GM04504 (cell line): ENCODE results near the gene PUS1.
"Not testable (repeated sequence)": the region's sequence is repeated elsewhere in the genome, so short reads cannot be mapped to it uniquely, and the experiment has no call there.

Source experiments
- DNase-seq: peaks from one replicate; pipeline ENCODE4 v3.0.0-alpha.2; 2012; ENCODE audit warnings: low read depth

The PUS1 gene

DNA sequence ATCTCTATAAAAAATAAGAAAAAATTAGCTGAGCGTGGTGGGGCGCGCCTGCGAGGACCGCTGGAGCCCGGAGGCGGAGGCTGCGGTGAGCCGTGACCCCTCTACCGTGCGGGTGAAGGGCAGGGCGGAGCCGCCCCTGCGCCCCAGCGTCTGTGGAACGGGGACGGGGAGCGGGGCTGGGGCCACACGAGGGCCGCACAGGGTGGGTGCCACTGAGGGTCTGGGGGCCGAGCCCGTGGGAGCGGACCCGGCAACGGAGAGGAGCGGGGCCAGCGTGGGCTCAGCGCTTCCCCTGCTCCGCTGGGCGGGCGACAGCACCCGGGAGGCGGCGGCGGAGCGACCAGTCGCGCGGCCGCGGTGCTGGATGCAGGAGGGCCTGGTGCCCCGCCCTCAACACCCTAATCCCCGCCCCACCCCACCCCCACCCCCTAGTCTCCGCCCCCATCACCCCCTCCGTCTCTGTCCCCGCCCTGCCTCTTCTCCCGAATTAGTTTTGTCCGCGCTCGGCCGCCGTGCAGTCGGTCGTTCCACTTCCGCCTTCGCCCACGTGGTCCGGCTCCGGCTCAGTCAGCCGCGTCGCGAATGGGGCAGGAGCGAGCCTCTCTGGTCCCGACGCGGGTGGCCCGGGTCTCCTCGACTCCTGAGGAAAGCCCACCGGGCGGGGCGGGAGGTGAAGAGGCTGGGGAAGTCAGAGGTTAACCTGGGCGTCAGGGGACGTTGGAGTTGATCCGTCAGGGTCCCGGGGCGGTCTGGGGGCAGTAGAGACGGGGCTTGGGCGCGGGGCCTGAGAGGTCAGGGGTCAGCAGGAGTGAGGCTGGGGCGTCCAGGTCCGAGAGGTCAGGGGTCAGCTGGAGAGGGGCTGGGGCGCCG, at the start of gene PUS1:
PUS1 (plus strand) TSS at position 566 of the 870 bp plus-strand sequence. CDS start 447 bp downstream, outside the sequence.
- peak; percentile 89 for DNase-seq

DNA sequence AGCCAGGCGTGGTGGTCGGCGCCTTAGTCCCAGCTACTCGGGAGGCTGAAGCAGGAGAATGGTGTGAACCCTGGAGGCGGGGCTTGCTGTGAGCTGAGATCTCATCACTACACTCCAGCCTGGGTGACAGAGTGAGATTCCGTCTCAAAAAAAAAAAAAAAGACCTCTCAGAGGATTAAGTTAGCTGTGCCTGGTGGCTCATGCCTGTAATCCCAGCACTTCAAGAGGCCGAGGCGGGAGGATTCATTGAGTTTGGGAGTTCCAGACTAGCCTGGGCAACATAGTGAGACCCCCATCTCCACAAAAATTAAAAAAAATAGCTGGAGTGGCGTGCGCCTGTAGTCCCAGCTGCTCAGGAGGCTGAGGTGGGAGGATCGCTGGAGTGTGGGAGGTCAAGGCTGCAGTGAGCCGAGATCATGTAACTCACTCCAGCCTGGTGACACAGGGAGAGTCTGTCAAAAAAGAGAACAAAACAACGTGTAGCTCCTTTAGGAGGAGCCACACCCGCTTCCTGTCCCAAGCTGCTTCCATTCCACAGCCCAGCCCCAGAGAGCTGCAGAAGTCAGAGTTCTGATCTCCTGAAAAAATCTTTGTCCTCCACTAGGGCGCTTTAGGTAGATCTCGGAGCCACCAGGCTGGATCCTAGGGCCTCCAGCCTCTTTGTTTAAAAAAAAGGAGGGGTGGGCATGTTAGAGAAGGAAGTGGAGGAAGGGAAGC, 46.1 kb upstream of the PUS1 start:
- DNase-seq = no peak

DNA sequence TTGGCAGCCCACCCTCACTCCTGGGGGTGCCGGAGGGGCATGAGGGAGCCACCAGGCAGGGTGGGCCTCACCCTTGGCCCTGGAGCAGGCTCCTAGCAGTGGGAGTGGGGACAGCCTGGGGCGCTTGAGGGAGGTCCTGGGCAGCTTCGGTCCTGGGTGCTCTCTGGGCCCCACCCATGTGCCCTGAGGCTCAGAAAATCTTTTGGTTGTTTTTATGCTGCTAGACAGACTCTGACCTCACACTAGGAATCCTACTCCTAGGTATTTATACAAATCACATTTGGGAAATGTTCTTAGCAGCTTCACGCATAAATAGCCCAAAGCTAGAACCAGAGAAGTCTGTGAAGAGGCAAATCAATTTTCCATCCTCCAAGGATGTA, 45.6 kb upstream of the PUS1 start:
- no peak for DNase-seq

DNA sequence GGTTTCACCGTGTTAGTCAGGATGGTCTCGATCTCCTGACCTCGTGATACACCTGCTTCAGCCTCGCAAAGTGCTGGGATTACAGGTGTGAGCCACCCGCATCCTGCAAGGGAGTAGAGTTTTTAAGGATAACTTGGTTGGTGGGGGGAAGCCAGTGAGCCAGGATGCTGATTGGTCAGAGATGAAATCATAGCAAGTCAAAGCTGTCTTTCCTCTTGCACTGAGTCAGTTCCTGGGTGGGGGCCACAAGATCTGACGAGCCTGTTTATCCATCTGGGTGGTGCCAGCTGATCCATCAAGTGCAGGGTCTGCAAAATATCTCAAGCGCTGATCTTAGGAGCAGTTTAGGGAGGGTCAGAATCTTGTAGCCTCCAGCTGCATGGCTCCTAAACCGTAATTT, 44.0 kb upstream of the PUS1 start:
- not testable (repeated sequence) for DNase-seq

DNA sequence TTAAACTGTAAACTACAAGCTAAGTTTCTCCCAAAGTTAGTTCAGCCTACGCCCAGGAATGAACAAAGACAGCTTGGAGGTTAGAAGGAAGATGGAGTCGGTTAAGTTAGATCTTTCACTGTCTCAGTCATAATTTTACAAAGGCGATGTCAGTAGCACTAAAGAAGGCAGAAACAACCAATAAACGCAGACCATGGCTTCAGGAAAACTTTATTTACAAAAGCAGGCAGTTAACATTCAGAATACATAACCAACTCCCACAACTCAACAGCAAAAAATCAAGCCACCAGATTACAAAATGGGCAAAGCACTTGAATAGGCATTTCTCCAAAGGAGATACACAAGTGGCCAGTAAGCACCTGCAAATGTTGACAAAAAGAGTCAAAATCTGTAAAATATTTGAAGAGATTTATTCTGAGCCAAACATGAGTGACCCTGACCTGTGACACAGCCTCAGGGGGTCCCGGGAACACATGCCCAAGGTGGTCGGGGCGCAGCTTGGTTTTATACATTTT, 43.5 kb upstream of the PUS1 start:
- no peak for DNase-seq

DNA sequence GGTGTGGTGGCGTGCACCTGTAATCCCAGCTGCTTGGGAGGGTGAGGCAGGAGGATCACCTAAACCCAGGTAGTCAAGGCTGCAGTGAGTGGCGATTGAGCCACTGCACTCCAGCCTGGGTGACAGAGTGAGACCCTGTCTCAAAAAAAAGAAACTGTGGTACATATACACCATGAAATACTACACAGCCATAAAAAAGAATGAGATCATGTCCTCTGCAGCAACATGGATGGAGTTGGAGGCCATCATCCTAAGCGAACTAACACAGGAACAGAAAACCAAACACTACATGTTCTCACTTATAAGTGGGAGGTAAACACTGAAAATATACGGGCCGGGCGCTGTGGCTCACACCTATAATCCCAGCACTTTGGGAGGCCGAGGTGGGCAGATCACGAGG, 37.4 kb upstream of the PUS1 start:
- DNase-seq = not testable (repeated sequence)

DNA sequence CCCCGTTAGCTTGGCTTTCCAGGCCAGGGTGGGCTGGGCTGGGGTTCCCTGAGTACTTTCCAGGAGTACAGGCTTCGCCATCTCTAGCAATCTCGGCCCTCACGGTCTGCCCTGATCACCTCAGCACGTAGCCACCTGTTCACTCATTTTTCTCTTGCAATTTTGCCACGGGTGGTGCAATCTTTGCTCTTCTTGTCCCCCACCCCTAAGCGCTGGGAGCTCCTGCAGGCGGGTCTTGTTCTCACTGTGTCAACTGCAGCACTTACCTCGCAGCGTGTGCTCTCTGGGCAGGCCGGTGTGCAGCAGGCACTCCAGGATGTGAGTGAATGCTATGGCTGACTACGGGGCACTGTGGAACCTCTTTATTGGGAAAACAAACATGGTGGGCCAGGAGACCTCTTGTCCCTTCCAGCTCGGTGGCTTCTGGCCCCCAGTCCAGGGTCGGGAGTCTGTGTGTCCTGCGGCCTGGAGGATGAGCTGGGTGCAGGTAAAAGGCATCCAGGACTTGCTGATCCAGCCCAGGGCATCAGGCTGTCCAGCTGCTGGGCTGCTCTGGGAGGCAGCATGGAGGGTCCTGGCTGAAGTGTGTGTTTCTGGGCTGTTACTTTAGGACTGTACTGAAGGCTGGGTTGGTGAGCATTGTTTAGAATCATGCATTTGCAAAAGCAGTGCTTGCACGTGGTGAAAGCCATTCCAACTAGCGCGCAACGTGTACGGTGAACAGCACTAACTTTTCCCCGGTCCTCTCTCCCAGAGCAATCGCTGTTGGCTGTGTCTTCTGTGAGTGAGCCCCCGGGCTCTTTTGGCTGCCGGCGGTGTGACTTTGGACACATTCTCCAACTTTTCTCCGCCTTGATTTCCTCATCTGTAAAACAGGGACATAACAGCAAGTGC, 36.1 kb upstream of the PUS1 start:
- DNase-seq = no peak

DNA sequence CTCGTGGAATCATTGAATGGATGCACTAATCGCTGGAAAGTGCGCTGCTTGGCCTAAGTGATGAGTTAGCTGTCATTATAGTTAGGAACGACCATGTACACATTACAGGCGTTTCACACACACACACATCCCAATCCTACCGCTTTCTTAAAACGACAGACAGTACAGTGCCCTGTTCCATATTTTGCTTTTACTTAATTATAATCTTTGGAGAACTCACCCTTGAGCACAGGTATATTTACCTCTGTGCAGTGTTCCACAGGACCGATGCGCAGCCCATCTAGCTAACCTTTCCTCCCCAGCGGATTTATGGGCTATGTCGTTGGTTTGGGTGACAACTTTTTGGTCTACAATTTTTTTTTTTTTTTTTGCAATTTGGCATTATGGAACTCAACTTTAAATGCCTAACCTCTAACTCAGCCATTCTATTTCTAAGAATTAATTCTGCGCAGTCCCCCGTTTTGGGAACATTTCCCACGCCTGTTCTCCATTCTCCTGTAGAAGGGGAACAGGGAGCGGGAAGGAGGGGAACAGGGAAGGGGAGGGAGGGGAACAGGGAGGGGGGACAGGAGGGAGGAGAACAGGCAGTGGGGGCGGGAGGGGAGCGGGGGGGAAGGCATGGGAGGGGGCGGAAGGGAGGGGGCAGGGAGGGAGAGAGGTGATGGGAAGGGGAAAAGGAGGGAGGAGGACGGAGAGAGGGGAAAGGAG, 35.3 kb upstream of the PUS1 start:
- no peak for DNase-seq

DNA sequence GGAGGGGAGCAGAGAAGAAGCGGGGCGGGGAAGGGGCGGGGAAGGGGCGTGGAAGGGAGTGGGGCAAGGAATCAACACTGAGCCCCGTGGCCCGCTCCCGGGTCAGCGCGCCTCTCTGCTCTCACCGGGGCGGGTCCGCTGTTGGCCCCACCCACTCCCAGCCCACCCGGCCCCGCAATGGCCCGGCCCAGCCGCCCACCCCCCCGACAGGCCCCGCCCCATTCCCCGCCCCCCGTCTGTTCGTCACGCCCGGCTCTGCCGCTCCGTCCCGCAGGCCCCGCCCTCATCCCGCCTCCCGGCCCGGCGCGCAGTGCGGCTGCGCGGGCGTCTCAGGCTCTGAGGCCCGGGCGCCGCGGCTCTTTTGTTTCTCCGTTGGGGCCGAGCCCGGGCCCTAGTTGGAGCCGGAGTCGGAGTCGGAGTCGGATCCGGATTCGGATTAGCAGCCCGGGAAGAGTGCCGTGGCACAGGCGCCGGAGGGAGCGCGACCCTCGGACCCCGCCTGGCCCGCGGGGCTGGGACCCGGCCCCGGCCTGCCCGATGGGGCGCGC, 34.7 kb upstream of the PUS1 start, which contains the start of gene ULK1:
ULK1 (plus strand) TSS at position 310 of the 548 bp plus-strand sequence. CDS start 380 bp downstream, outside the sequence.
- peak; percentile 72 for DNase-seq

DNA sequence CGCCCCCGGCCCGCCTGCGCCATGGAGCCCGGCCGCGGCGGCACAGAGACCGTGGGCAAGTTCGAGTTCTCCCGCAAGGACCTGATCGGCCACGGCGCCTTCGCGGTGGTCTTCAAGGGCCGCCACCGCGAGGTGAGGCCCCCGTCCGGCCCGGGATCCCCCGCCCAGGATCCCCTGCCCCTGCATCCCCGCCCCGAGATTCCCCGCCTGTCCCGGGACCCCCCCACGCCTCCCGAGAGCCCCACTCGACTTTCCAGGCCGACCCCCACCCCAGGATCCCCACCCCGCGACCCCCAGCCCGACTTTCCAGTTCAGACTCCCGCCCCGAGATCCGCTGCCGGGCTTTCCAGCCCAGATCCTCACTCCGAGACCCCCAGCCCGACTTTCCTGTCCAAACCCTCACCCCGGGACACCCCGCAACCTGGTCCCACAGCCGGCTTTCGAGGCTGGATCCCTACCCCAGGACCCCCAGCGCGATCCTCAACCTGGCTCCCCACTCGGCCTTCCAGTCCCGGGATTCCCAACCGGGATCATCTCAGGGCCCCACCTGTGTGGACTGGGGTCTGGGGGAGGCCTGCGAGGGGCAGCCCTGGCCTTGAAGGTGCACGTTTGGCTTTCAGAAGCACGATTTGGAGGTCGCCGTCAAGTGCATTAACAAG, 34.0 kb upstream of the PUS1 start:
- DNase-seq = no peak

DNA sequence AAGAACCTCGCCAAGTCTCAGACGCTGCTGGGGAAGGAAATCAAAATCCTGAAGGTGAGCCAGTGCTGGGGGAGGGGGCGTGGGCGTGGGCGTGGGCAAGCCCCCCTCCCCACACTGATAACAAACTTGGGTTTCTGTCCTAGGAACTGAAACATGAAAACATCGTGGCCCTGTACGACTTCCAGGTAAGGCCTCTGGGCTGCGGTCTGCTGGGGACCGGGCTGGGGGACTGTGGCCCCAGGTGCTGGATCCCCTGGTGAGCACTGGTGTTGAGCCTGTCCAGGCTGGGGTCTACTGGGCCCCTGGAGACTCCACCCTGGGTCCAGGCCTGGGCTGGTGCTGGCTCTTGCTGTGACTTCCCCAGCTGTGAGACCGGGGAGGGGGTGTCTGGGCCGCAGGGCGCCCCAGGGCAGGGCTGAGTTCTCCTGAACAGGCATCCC, 33.4 kb upstream of the PUS1 start:
- no peak for DNase-seq

DNA sequence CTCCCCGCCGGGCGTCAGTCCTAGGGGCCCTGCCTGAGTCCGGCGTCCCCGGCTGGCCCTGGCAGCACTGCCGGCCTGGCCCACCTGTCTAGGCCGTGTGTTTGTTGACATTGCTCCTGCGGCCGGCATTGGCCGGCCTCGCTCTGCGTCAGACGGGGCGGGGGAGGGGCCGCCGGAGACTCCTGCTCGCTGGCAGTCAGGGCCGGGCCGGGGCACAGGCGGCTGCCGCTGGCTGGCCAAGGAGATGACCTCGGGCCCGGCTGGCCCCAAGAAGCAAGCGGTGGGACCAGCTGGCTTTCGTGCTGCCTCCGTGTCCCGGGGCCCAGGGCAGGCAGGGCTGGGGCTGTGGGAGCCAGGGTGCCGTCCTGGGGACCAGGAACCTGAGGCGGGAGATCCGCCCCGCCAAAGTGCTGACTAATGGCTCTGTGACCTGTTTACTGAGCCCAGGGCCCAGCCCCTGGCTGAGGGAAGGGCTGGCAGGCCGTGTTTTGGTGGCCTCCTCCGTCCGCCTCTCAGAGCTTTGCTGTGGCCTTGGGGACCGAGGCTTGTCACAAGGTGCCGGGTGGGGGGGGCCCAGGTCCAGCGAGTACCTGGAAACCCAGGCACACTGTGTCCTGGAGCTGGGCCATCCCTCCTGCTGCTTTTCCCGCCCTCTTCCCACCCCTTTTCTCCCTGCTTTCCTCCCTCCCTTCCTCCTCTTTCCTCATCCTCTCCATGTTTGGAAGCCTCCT, 32.8 kb upstream of the PUS1 start:
- peak; percentile 90 for DNase-seq

DNA sequence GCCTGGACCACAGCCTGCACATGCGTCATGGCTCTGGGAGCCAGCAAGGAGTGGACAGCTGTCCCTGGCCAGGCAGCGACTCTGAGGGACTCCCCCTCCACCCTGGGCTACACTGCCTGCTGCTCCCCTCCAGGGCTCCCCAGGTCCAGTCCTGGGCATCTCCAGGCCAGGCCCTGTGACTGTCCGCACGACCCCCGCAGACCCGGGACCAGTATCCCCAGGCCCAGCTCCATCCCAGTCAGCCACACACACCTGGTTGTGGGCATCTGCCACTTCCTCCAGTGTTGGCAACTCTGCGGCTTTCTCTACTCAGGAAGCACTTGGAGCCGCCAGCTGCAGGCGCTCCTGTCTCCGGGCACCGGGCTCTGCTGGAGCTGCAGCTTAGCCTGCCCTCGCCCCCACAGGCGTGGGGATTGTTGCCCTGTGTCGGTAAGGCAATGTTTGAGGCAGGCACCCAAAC, 32.2 kb upstream of the PUS1 start:
- no peak for DNase-seq

DNA sequence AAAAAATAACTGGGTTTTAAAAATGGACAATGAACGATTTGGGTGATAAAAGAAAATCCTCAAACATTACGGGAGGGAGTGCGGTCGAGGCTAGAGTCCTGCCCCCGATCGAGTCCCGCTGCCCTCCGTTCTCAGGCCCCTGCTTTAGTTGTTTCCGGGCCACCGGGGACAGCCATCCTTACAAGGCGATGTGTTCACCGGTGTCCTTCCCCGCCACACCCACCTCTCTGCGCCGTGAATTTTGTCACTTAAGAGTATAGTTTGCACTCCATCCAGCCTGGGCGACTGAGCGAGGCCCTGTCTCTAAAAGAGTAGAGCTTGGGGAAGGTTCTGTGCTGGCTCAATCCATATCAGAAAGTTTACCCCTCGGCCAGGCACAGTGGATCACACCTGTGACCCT, 31.8 kb upstream of the PUS1 start:
- DNase-seq = no peak

DNA sequence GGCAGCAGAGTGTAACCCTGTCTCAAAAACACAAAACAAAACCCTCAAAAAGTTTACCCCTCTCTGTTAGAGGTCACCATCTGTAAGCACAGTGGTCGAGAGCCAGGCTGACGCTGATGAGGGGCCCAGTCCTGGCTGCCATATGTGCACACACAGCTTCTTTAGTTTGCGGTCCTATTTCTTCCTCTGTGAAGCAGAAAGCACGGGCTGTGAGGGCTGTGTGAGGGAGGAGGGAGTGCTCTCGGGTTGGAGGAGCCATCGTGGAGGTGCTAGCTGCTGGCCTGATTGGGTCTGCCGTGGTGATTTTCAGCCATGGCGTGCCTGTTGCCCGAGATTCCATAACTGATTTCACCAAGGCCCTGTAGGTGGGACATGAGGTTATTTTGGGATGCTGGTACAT, 31.2 kb upstream of the PUS1 start:
- DNase-seq = no peak

DNA sequence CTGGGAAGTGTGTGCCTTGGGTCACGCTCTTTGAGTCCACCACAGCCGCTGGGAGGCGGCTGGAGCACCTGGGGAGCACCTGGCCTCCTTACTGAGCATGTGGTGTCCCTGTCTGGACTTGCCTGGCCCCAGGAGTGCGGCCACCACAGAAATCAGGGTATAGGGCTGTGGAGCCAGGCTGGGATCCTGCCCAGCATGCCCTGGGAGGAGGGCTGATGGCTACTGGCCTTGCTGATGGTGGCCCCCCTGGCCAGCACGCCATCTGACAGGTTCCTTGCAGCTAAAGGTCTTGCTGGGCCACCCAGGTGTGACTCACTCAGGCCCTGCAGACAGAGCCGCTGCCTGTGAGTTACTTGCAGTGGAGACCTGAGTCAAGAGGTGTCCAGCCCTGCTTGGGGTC, 28.7 kb upstream of the PUS1 start:
- no peak for DNase-seq

DNA sequence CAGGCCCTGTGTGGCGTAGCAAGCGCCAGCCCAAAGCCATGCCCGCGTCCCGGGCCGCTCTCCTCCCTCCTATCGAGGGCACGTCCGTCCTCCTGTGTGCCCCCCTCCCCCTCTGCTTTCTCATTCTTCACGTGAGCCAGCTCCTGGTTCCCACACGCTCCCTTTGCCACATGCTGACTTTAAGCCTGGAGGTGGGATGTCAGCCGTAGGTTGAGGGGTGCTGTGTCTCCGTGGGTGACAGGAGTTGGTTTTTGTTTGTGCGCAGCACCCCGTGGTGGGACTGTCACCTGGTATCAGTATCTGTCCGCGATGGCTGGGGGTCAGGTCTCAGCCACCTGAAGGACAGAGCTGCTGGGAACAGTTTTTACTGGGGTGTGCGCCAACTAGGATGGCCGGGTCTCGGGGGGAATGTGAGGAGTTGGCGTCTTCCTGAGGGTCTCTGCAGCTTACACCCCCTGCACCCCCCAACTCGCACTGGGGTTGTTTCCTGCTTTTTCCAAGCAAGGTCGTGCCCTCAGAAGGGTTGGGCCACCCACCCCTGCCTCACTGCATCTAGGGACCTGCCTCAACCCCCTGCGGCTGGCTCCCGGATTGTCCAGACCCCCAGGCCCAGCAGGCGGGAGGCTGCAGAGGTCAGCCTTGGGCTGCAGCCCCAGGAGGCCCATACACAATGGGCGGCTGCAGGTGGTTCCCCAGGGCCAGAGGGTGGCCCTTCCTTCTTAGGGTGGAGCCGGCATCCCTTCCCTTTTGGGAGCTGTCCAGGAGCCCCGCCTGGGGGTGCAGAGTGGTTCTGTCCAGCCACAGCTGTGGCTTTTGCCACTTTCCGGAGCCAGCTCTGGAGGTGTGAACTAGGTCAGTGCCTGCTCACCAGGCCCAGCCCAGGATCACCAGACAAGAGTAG, 27.4 kb upstream of the PUS1 start:
- DNase-seq = no peak
